ENCODE measurements around the gene C22orf39. TPM values are rescaled to one million over a fixed set of nuclear protein-coding genes. Genes with fewer than 3 reads are reported as not detected.
"Not testable (repeated sequence)": the region's sequence is repeated elsewhere in the genome, so short reads cannot be mapped to it uniquely, and the experiment has no call there.

Gene C22orf39
- total RNA-seq, 2 experiments from 2014 or later = 52.1 to 64.8 TPM

GRCh38 chr22:19442166-19442565 is 5.3 kb downstream of the C22orf39 start:
- peaks cover 20% of the 10 kb centered on the region for H4K20me1 ChIP-seq (ENCODE audit: insufficient read depth, low read length)
- no peak overlapping the region for H3K4me3 ChIP-seq (ENCODE audit: low read depth, low read length, poor library complexity, severe bottlenecking)
- no peaks in the 10 kb centered on the region for H3K9me2 ChIP-seq (ENCODE audit: insufficient read depth, low read length)
- TF ChIP-seq, protein P1, sequence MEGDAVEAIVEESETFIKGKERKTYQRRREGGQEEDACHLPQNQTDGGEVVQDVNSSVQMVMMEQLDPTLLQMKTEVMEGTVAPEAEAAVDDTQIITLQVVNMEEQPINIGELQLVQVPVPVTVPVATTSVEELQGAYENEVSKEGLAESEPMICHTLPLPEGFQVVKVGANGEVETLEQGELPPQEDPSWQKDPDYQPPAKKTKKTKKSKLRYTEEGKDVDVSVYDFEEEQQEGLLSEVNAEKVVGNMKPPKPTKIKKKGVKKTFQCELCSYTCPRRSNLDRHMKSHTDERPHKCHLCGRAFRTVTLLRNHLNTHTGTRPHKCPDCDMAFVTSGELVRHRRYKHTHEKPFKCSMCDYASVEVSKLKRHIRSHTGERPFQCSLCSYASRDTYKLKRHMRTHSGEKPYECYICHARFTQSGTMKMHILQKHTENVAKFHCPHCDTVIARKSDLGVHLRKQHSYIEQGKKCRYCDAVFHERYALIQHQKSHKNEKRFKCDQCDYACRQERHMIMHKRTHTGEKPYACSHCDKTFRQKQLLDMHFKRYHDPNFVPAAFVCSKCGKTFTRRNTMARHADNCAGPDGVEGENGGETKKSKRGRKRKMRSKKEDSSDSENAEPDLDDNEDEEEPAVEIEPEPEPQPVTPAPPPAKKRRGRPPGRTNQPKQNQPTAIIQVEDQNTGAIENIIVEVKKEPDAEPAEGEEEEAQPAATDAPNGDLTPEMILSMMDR (conservative IDR thresholded peaks at IDR 0.05; ENCODE audit: low read length) = no peak
- TF ChIP-seq EZH2phosphoT487 (IDR thresholded peaks at IDR 0.05; ENCODE audit: borderline replicate concordance, low read depth, low read length) = no peak
- H2AFZ ChIP-seq (ENCODE audit: low read length) = no peak overlapping the region
- H3K79me2 ChIP-seq (ENCODE audit: insufficient read depth, low read depth, low read length) = peaks cover 61% of the 10 kb centered on the region
- BruUV-seq (replicated peaks) = no TSS peak
- DNase-seq (ENCODE audit: low spot score) = no peak
- peaks cover 14% of the 10 kb centered on the region for H3K4me1 ChIP-seq (ENCODE audit: insufficient read depth, low read length, poor library complexity, severe bottlenecking)
- no peak overlapping the region for H3K27ac ChIP-seq (ENCODE audit: low read depth, low read length, poor library complexity, severe bottlenecking)
- H3K4me2 ChIP-seq (ENCODE audit: low read length) = no peak overlapping the region
- intact Hi-C loops (cut with micrococcal nuclease; ENCODE audit: unreplicated experiment) = no loop called here
- no peaks in the 10 kb centered on the region for H3K9me3 ChIP-seq (ENCODE audit: low read length)
- ChIA-PET POLR2A (interaction anchor here (0.6 kb wide), 1 partner anchor 23 kb away, joined by 3 read pairs; no protein-coding TSS in a partner anchor), CTCF (ENCODE audit: unreplicated experiment) (no interaction called here)
- H3K36me3 ChIP-seq (ENCODE audit: insufficient read depth, low read length) = peaks cover 79% of the 10 kb centered on the region

GRCh38 chr22:19440411-19441195 is 6.9 kb downstream of the C22orf39 start:
- Histone ChIP-seq H3K27ac (ENCODE audit: low read depth, low read length, poor library complexity, severe bottlenecking) (no peak overlapping the region), H3K79me2 (ENCODE audit: insufficient read depth, low read depth, low read length) (peaks cover 45% of the 10 kb centered on the region), H3K36me3 (ENCODE audit: insufficient read depth, low read length) (peaks cover 81% of the 10 kb centered on the region), H3K4me1 (ENCODE audit: insufficient read depth, low read length, poor library complexity, severe bottlenecking) (peaks cover 3% of the 10 kb centered on the region), H2AFZ (ENCODE audit: low read length) (no peak overlapping the region), H3K9me2 (ENCODE audit: insufficient read depth, low read length) (no peaks in the 10 kb centered on the region), H3K4me3 (ENCODE audit: low read depth, low read length, poor library complexity, severe bottlenecking) (no peak overlapping the region), H4K20me1 (ENCODE audit: insufficient read depth, low read length) (peaks cover 17% of the 10 kb centered on the region), H3K4me2 (ENCODE audit: low read length) (no peak overlapping the region), H3K9me3 (ENCODE audit: low read length) (no peaks in the 10 kb centered on the region)
- intact Hi-C loops (cut with micrococcal nuclease; ENCODE audit: unreplicated experiment) = no loop called here
- CTCF ChIA-PET (ENCODE audit: unreplicated experiment) = no interaction called here
- TF ChIP-seq, protein P1 (conservative IDR thresholded peaks at IDR 0.05; ENCODE audit: low read length) = no peak
- no peak for TF ChIP-seq EZH2phosphoT487 (IDR thresholded peaks at IDR 0.05; ENCODE audit: borderline replicate concordance, low read depth, low read length)
- POLR2A ChIA-PET = no interaction called here
- no peak for DNase-seq (ENCODE audit: low spot score)
- BruUV-seq (replicated peaks) = no TSS peak

GRCh38 chr22:19438298-19438697 is 9.2 kb downstream of the C22orf39 start:
- Histone ChIP-seq H3K27ac (ENCODE audit: low read depth, low read length, poor library complexity, severe bottlenecking) (no peak overlapping the region), H4K20me1 (ENCODE audit: insufficient read depth, low read length) (peaks cover 7% of the 10 kb centered on the region; the same call in 1 of the 2 replicates), H3K4me2 (ENCODE audit: low read length) (no peak overlapping the region), H3K4me1 (ENCODE audit: insufficient read depth, low read length, poor library complexity, severe bottlenecking) (peaks cover 22% of the 10 kb centered on the region), H3K9me3 (ENCODE audit: low read length) (no peaks in the 10 kb centered on the region), H3K36me3 (ENCODE audit: insufficient read depth, low read length) (peaks cover 73% of the 10 kb centered on the region), H3K9me2 (ENCODE audit: insufficient read depth, low read length) (no peaks in the 10 kb centered on the region), H2AFZ (ENCODE audit: low read length) (no peak overlapping the region), H3K4me3 (ENCODE audit: low read depth, low read length, poor library complexity, severe bottlenecking) (no peak overlapping the region), H3K79me2 (ENCODE audit: insufficient read depth, low read depth, low read length) (peaks cover 33% of the 10 kb centered on the region; the same call in 1 of the 2 replicates)
- ChIA-PET POLR2A (no interaction called here), CTCF (ENCODE audit: unreplicated experiment) (no interaction called here)
- BruUV-seq (replicated peaks) = no TSS peak
- no peak for DNase-seq (ENCODE audit: low spot score)
- intact Hi-C loops (cut with micrococcal nuclease; ENCODE audit: unreplicated experiment) = loop anchor here (10.0 kb wide), 1 partner anchor 293 kb away; the partner anchor contains the start of gene ESS2
- TF ChIP-seq, protein P1 (conservative IDR thresholded peaks at IDR 0.05; ENCODE audit: low read length) = no peak
- no peak for TF ChIP-seq EZH2phosphoT487 (IDR thresholded peaks at IDR 0.05; ENCODE audit: borderline replicate concordance, low read depth, low read length)

GRCh38 chr22:19436444-19437161 is 10.9 kb downstream of the C22orf39 start:
- not testable (repeated sequence) for H3K9me2 ChIP-seq (ENCODE audit: insufficient read depth, low read length); BruUV-seq (replicated peaks); DNase-seq (ENCODE audit: low spot score); H3K9me3 ChIP-seq (ENCODE audit: low read length); H3K4me3 ChIP-seq (ENCODE audit: low read depth, low read length, poor library complexity, severe bottlenecking); H3K4me2 ChIP-seq (ENCODE audit: low read length); H3K27ac ChIP-seq (ENCODE audit: low read depth, low read length, poor library complexity, severe bottlenecking); H2AFZ ChIP-seq (ENCODE audit: low read length); H4K20me1 ChIP-seq (ENCODE audit: insufficient read depth, low read length)
- peaks cover 22% of the 10 kb centered on the region; the same call in 1 of the 2 replicates for H3K79me2 ChIP-seq (ENCODE audit: insufficient read depth, low read depth, low read length)
- H3K36me3 ChIP-seq (ENCODE audit: insufficient read depth, low read length) = peaks cover 58% of the 10 kb centered on the region; the same call in 1 of the 2 replicates
- intact Hi-C loops (cut with micrococcal nuclease; ENCODE audit: unreplicated experiment) = loop anchor here (10.0 kb wide), 1 partner anchor 292 kb away; the partner anchor contains the start of gene ESS2
- peaks cover 25% of the 10 kb centered on the region for H3K4me1 ChIP-seq (ENCODE audit: insufficient read depth, low read length, poor library complexity, severe bottlenecking)
- POLR2A ChIA-PET = interaction anchor here (0.6 kb wide), 2 partner anchors 25 to 452 kb away, joined by 3 read pairs; no protein-coding TSS in a partner anchor
- CTCF ChIA-PET (ENCODE audit: unreplicated experiment) = interaction anchor here (0.6 kb wide), 1 partner anchor 528 kb away, joined by 3 read pairs; no protein-coding TSS in a partner anchor

Measured in OCI-LY7 (cell line).